ENCODE measurements around the gene LDLRAD3. TPM values are rescaled to one million over a fixed set of nuclear protein-coding genes. Genes with fewer than 3 reads are reported as not detected.

The LDLRAD3 gene
- total and polyA plus RNA-seq, 7 donors = 5.9 to 20.7 (median 12.1) TPM

- Histone ChIP-seq H3K27me3 (ENCODE audit: insufficient read depth in 3 of 3, low read length in 2 of 3) (no peaks in the 10 kb centered on the region), H3K4me3 (no peak overlapping the region), H3K4me1 (no peaks in the 10 kb centered on the region), H3K36me3 (ENCODE audit: insufficient read depth in 1 of 2, low read depth in 1 of 2) (no peaks in the 10 kb centered on the region), H3K27ac (no peak overlapping the region), H3K9me3 (peaks cover 7% of the 10 kb centered on the region)
- WGBS, 3 donors = 80 to 87% (median 82%) methylated on average over 12 of the region's 12 CpGs
- TF ChIP-seq CTCF (IDR thresholded peaks at IDR 0.05) = no peak
- no peak for DNase-seq
- intact Hi-C loops (cut with DNase I) = no loop called here
- ATAC-seq = no peak
Measured at GRCh38 chr11:36108881-36109589, 165.2 kb downstream of the LDLRAD3 start.

- no peaks in the 10 kb centered on the region for H3K4me1 ChIP-seq
- intact Hi-C loops (cut with DNase I) = no loop called here
- ATAC-seq (no peak), DNase-seq (no peak)
- WGBS, 3 donors = 86 to 90% (median 87%) methylated on average over 3 of the region's 3 CpGs
- H3K36me3 ChIP-seq (ENCODE audit: insufficient read depth in 1 of 2, low read depth in 1 of 2) = no peaks in the 10 kb centered on the region
- H3K9me3 ChIP-seq = peaks cover 7% of the 10 kb centered on the region
- no peak overlapping the region for H3K4me3 ChIP-seq
- H3K27me3 ChIP-seq (ENCODE audit: insufficient read depth in 3 of 3, low read length in 2 of 3) = no peaks in the 10 kb centered on the region
- no peak for TF ChIP-seq CTCF (IDR thresholded peaks at IDR 0.05)
- H3K27ac ChIP-seq = no peak overlapping the region
Measured at GRCh38 chr11:36109590-36109849, 165.7 kb downstream of the LDLRAD3 start.

- Histone ChIP-seq H3K9me3 (peaks cover 7% of the 10 kb centered on the region), H3K27ac (no peak overlapping the region), H3K4me3 (no peak overlapping the region), H3K27me3 (ENCODE audit: insufficient read depth in 3 of 3, low read length in 2 of 3) (no peaks in the 10 kb centered on the region), H3K4me1 (no peaks in the 10 kb centered on the region), H3K36me3 (ENCODE audit: insufficient read depth in 1 of 2, low read depth in 1 of 2) (no peaks in the 10 kb centered on the region)
- intact Hi-C loops (cut with DNase I) = no loop called here
- DNase-seq (no peak), ATAC-seq (no peak)
- WGBS, 3 donors = 85 to 88% (median 86%) methylated on average over 6 of the region's 6 CpGs
- TF ChIP-seq CTCF (IDR thresholded peaks at IDR 0.05) = no peak
Measured at GRCh38 chr11:36109850-36110606, 166.2 kb downstream of the LDLRAD3 start.

GRCh38 chr11:36110668-36111410 lies 167.0 kb downstream of the LDLRAD3 start:
- ATAC-seq = no peak
- WGBS, 3 donors = 59 to 63% (median 63%) methylated on average over 9 of the region's 9 CpGs
- H3K27me3 ChIP-seq (ENCODE audit: insufficient read depth in 3 of 3, low read length in 2 of 3) = no peaks in the 10 kb centered on the region
- no peak for DNase-seq
- no peak overlapping the region for H3K27ac ChIP-seq
- H3K36me3 ChIP-seq (ENCODE audit: insufficient read depth in 1 of 2, low read depth in 1 of 2) = no peaks in the 10 kb centered on the region
- no peak for TF ChIP-seq CTCF (IDR thresholded peaks at IDR 0.05)
- peaks cover 7% of the 10 kb centered on the region for H3K9me3 ChIP-seq
- H3K4me1 ChIP-seq = no peaks in the 10 kb centered on the region
- intact Hi-C loops (cut with DNase I) = no loop called here
- H3K4me3 ChIP-seq = no peak overlapping the region

Measured in psoas muscle (tissue), 8 donors.